GM20431 (cell line): ENCODE data around the gene YKT6.

ENCODE experiments used
- in situ Hi-C: fragments of 300-500 bp; cut with MseI, MboI; formaldehyde crosslinking; loops from one replicate; pipeline ENCODE4 v1.15.0; 2020; ENCODE audit warnings: low sequenced_read_pairs; ENCODE audit not compliant: unreplicated experiment

YKT6 gene

GRCh38 chr7:44216521-44217222, 15.9 kb downstream of the YKT6 start:
- in situ Hi-C loops: no loop called here

DNA sequence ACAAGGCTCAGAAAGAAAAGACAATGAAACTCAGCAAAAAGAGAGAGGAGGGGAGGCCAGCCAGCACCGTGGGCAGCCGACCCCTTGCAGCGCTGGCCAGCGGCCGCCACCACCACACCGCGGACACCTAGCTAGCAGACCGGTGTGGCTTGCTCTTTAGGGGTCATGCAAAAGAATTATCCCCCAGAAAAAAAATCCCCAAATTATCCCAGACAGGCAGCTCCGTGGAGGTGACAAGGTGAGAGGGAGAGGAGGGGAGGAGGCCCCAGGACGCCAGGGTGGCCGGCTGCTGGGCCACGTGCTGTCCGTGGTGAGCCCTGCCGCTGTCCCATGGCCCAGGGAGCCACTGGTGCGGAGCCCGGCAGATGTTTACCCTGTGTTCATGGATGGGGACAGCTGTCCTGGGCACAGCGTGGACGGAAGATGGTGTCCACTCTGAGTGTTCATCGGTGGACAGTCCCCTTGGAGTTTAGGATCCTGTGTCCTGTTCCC, 16.5 kb downstream of the YKT6 start:
- in situ Hi-C loops: no loop called here

GRCh38 chr7:44217852-44218402, 17.1 kb downstream of the YKT6 start:
- in situ Hi-C loops: no loop called here

DNA sequence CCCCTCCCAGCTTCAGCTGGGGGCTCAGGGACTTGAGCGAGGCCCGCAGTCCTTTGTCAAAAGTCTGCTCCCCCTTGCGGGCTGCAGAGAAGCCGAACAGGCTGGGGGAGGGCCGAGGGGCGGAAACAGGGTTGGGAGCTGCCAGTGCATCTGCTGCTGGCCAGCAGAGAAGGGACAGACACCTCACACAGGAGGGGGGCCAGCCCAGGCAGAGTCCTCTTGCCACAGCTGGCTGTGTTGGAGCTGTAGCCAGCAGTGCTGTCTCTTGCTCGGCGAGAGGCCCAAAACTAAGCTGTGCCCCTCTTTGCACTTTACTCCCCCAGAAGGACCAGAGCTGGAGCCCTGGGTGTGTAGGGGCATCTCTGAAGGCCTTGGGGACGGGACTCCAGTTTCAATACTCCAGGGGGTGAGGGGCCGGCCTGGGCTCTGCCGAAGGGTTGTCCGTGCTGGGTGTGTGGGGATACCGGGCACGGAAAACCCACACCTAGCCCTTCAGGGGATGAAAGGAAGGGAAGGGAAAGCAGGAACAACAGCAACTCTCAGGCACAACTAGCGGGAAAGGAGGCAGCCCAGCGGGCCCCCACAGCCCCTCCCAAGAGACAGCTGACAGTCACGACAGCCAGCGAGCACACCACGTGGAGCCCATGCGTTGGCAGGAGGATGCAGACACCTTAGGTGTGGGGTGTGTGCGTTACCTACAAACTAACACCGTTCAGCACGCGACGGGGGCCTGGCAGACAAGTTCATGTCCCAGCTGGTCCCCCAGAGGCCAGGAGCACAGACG, 17.8 kb downstream of the YKT6 start:
- in situ Hi-C loops: no loop called here

- in situ Hi-C loops: no loop called here
Measured at GRCh38 chr7:44219371-44220045, 18.7 kb downstream of the YKT6 start.

- in situ Hi-C loops: no loop called here
Measured at GRCh38 chr7:44220046-44220357, 19.2 kb downstream of the YKT6 start.

DNA sequence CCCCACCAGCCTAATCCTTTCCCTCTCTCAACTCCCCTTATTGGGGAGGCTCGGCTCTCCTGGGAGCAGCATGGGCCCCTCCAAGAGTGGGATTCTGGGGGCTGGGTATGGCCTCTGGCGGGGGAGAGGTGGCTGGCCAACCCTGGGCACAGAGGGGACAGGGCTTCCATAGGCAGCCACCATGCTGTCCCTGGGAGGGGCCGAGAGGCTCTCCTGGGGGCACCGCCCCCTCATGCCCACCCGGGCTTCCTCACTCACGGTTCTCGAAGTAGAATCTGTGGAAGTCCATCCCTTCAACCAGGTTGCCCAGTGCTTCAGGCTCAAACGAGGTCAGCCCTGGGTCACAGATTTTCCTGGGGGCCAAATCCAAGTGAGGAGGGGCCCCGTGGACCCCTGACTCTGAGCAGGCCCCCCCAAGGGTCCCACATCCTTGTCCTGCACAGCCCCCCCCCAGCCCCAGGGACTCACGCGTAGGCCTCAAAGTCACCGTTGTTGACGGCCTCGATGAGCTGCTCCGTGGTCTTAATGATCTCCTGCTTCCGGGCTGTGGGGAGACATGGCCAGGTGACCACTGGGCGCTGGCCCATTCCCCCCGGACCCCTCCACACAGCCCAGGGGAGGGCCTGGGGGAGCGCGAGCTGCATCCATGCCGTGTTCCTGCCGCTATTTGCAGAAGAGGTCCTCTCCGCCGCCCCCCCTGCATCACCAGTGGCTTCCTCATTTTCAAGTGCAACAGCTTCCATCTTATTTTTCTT, 19.8 kb downstream of the YKT6 start:
- in situ Hi-C loops: no loop called here

GRCh38 chr7:44221231-44221791, 20.5 kb downstream of the YKT6 start:
- in situ Hi-C loops: no loop called here

- in situ Hi-C loops: no loop called here
Measured at GRCh38 chr7:44222074-44222473, 21.3 kb downstream of the YKT6 start.

- in situ Hi-C loops: no loop called here
Measured at GRCh38 chr7:44222776-44223261, 22.0 kb downstream of the YKT6 start.

GRCh38 chr7:44223362-44224079, 22.7 kb downstream of the YKT6 start:
- in situ Hi-C loops: no loop called here

GRCh38 chr7:44224080-44224973, 23.5 kb downstream of the YKT6 start:
- in situ Hi-C loops: no loop called here

DNA sequence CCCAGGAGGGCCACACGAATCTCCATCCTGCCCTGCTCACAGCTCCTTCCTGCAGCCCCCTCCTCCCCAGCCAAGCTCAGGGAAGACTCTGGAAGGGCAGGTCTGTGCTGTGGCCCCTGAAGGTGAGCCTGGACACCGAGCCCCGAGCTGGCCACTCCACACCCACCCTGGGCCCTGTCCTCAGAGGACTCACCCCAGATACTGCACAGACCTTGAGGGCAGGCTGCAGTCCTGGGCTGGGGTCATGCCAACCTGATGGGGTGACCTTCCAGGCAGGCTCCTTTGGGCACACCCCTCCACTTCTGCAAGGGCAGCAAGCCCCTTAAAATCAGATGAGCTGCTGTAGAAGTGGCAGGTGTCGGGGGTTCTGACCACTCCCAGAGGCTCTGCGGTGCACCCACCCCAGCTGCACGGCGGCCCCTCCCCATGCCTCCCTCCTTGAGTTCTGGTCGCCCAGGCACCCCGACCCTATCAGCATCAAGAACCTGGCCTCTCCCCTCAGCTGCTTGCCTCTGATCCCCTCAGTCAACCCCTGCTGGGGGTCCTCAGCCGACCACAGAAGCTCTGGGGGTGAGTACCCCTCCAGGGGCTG, 24.3 kb downstream of the YKT6 start:
- in situ Hi-C loops: loop anchor here (25.0 kb wide), 1 partner anchor 262 kb away; the partner anchor contains the start of gene NUDCD3

DNA sequence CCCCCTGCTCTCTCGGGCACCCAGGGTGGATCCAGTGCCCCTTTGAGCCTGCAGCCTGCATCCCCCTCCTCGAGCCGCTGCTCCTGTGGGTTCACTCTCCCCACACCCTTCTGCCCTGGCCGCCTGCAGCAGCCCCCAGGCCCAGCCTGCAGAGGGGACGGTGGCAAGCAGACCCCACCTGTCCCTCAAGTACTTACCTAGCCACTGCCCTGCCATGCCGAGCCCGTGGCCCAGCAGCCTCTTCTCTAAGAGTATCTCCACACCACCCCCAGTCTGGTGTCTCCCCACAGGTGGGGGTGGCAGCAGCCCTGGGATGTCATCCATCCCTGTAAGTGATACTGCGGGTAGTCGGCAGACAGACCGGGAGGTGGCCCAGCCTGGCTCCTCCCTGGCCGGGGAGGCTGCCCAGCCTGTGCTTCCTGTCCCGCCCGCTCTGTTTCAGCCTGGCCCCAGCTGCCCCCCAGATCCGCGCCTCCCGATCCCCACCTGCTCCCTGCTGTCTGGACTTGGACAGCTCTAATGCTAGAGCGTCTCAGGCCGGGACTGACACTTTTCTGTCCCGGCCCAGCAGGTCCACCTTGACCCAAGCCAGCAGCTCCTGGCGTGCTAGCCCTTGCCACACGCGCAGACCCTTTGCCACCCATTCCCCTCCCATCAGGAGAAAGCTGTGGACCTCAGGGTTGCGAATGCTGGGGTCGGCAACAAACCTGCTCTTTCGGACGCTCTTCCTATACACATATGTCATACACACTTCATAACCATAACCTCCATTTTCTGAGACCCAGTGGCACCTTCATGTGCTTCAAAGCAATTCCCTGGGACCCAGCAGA, 25.0 kb downstream of the YKT6 start:
- in situ Hi-C loops: loop anchor here (25.0 kb wide), 1 partner anchor 262 kb away; the partner anchor contains the start of gene NUDCD3

GRCh38 chr7:44226396-44226753, 25.6 kb downstream of the YKT6 start:
- in situ Hi-C loops: loop anchor here (25.0 kb wide), 1 partner anchor 261 kb away; the partner anchor contains the start of gene NUDCD3

DNA sequence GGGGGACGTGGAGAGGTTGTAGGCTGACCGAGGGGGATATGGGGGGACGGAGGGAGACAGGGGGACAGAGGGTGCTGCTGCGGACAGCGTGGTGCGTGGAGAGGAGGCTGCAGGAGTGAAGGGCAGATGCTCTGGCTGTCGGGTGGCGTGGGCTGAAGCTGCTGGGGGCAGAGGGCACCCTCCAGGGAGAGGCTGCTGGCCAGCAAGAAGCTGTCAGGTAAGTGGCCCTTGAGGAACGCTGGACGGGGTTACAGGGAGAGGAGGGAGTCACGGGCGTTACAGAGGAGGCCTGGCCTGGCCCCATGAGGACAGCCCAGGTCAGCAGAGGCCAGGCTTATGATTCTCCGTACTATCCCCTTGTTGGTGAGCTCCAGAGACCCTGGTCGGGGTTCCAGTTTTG, 27.1 kb downstream of the YKT6 start:
- in situ Hi-C loops: loop anchor here (25.0 kb wide), 1 partner anchor 259 kb away; the partner anchor contains the start of gene NUDCD3
